ENCODE results near the gene QPCTL.

QPCTL gene

DNA sequence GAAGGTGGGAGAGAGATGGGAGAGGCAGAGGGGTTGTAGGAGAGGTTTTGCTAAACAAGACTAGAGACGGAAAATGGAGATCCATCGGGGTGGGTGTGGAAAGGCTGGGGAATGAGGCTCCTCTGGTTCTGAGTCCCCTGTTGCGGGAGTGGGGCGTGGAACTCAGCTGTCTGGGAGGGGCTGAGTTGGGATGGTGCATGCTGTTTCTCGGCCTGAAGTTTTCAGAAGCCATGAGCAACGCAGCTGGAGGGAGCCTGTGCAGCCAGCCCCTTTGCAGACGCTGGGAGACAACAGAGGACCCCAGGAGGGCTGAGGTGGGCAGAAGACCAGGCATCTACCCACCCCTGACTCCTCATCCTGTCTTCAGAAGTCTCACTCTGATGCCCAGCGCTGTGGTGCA, 31.8 kb upstream of the QPCTL start:
- POLR2A ChIA-PET: no interaction called here
- no peak for TF ChIP-seq CTCF (IDR thresholded peaks at IDR 0.05; ENCODE audit: insufficient read depth, low read length, missing control alignments)
- DNase-seq (ENCODE audit: low read depth, low spot score): no peak
- no peak overlapping the region for H3K4me3 ChIP-seq (ENCODE audit: low read depth, low read length)
- CTCF ChIA-PET: interaction anchor here (1.4 to 1.9 kb wide), 4 partner anchors 8 to 19 kb away, joined by 3 to 7 read pairs (median 4); no protein-coding TSS in a partner anchor

DNA sequence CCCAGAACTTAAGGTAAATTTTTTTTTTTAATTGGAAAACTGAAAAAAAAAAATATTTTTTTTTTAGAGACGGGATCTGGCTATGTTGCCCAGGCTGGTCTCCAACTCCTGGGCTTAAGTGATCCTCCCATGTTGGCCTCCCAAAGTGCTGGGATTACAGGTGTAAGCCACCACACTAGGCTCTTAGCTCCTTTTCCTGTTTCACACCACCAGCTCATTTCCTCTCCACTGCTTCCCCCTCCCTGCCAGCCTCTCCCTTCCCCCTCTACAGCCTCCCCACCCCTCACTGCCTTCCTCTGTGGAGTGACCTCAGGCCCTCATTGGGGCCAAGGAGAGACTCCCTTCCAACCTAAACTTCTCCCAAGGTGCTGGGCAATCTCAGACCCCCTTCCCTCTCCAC, 28.7 kb upstream of the QPCTL start:
- ChIA-PET POLR2A (no interaction called here), CTCF (no interaction called here)
- DNase-seq (ENCODE audit: low read depth, low spot score): no peak

GRCh38 chr19:45664575-45664974, 27.9 kb upstream of the QPCTL start:
- ChIA-PET POLR2A (no interaction called here), CTCF (no interaction called here)
- DNase-seq (ENCODE audit: low read depth, low spot score): no peak
- H3K4me3 ChIP-seq (ENCODE audit: low read depth, low read length): no peak overlapping the region
- TF ChIP-seq CTCF (IDR thresholded peaks at IDR 0.05; ENCODE audit: insufficient read depth, low read length, missing control alignments): no peak

More for the DNA sequence above, 28.7 kb upstream of the QPCTL start:
- H3K4me3 ChIP-seq (ENCODE audit: low read depth, low read length): no peak overlapping the region
- TF ChIP-seq CTCF (IDR thresholded peaks at IDR 0.05; ENCODE audit: insufficient read depth, low read length, missing control alignments): no peak

DNA sequence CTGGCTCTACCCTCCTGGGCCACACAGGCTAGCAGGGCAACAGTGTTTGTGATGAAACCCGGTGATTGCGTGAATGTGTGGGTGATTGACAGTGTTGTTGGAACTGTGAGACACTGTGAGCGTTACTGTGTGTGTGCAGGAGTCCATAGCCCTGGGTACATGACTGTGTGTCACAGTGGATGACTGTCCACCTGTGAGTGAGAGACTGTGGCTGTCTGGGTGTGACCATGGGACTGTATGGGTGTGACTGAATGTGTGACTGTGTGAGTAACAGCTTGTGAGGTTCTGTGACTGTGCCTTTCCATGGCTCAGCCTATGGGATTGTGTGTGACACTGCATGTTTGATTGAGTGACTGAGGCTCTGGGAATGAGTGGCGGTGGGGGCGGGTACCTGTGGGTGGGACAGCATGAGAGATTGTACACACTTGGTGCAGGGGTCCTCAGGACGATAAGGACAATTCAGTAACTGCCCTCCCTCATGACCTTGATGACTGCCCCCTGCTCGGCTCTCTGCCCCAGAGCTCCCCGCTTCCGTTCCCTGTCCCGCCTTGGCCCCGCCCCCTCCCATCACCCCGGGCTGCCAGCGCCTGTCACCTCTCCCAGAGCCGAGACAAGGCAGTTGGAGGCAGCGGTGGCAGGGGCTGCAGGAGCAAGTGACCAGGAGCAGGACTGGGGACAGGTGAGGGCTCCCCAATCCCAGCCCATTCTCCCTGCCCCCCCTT, 24.7 kb upstream of the QPCTL start, which contains the start of gene GIPR:
Gene GIPR, plus strand, starts transcription at position 602 of the 722 bp plus-strand sequence. CDS start 1,300 bp downstream, outside the sequence.
- ChIA-PET POLR2A (interaction anchor here (0.6 kb wide), 1 partner anchor 12 kb away, joined by 3 read pairs; no protein-coding TSS in a partner anchor), CTCF (interaction anchor here (0.9 to 3.7 kb wide), 5 partner anchors 13 to 26 kb away, joined by 3 to 25 read pairs (median 5); partner anchors contain the start of gene QPCTL)
- H3K4me3 ChIP-seq (ENCODE audit: low read depth, low read length): peak within 1 kb of the TSS; percentile 59
- DNase-seq (ENCODE audit: low read depth, low spot score): no peak
- TF ChIP-seq CTCF (IDR thresholded peaks at IDR 0.05; ENCODE audit: insufficient read depth, low read length, missing control alignments): no peak

GRCh38 chr19:45668342-45668871, 24.1 kb upstream of the QPCTL start:
- peak overlapping the region; percentile 59 for H3K4me3 ChIP-seq (ENCODE audit: low read depth, low read length)
- TF ChIP-seq CTCF (IDR thresholded peaks at IDR 0.05; ENCODE audit: insufficient read depth, low read length, missing control alignments): no peak
- ChIA-PET CTCF (interaction anchor here (0.9 to 3.7 kb wide), 5 partner anchors 10 to 26 kb away, joined by 3 to 25 read pairs (median 5); partner anchors contain the start of gene QPCTL), POLR2A (interaction anchor here (1.0 kb wide), 1 partner anchor 26 kb away, joined by 3 read pairs; no protein-coding TSS in a partner anchor)
- DNase-seq (ENCODE audit: low read depth, low spot score): no peak
